B cell (primary cell): Measurements from ENCODE around the gene CASS4. TPM values are rescaled to one million over a fixed set of nuclear protein-coding genes. Genes with fewer than 3 reads are reported as not detected.

ENCODE experiments used
- ATAC-seq: fragments of 200-7000 bp; cut with Tn5 transposase; one replicate; pipeline ENCODE4 v1.10.0; 2021; ENCODE audit warnings: low read depth, mild to moderate bottlenecking, moderate number of reproducible peaks, moderate library complexity
- CTCF ChIA-PET: fragments of 350-600 bp; sonication (Branson Sonifier 250); formaldehyde crosslinking; loops from one replicate; lab custom pipeline; 2021; ENCODE audit warnings: antibody characterized with exemption, inconsistent platforms; lab: Charles Lee
- POLR2A ChIA-PET: fragments of 350-600 bp; sonication (Branson Sonifier 250); formaldehyde crosslinking; loops from one replicate; lab custom pipeline; 2021; ENCODE audit warnings: antibody characterized with exemption; lab: Charles Lee
- DNase-seq: peaks from one replicate; pipeline ENCODE4 v3.0.0; 2013
- H2AFZ ChIP-seq: 2 replicates; pipeline ENCODE4 v1.6.1; 2012; ENCODE audit warnings: mild to moderate bottlenecking, low read depth, low read length; ENCODE audit not compliant: insufficient read depth, poor library complexity, severe bottlenecking
- H3K27ac ChIP-seq, 2 donors: 1 replicate in 1 of 2; 2 replicates in 1 of 2; pipeline ENCODE4 v1.5.1; 2012 to 2013; ENCODE audit warnings: low read length in 2 of 2, mild to moderate bottlenecking in 2 of 2, moderate library complexity in 1 of 2
- H3K27me3 ChIP-seq, 4 experiments: fragments of 200-600 bp in 1 of 4; sonication (generic) in 1 of 4; replicated peaks in 1 of 4; 1 replicate in 2 of 4; 2 replicates in 2 of 4; pipeline versions ENCODE4 v1.6.1 to v1.7.0; 2013 to 2016; ENCODE audit warnings: low read length in 3 of 4, mild to moderate bottlenecking in 2 of 4, mixed read lengths in 1 of 4, moderate library complexity in 1 of 4; ENCODE audit not compliant: insufficient read depth in 4 of 4, control insufficient read depth in 3 of 4; ENCODE audit errors: control extremely low read depth in 1 of 4
- H3K36me3 ChIP-seq, 2 experiments: replicated peaks in 1 of 2; 1 replicate in 1 of 2; 2 replicates in 1 of 2; pipeline versions ENCODE4 v1.6.1 to v1.7.1; 2013; ENCODE audit warnings: low read length in 1 of 2; ENCODE audit not compliant: insufficient read depth in 2 of 2, control insufficient read depth in 1 of 2; ENCODE audit errors: control extremely low read depth in 1 of 2, extremely low read depth in 1 of 2
- H3K4me1 ChIP-seq, 2 donors: fragments of 200-600 bp in 1 of 2; sonication (generic) in 1 of 2; 1 replicate in 1 of 2; 2 replicates in 1 of 2; pipeline versions ENCODE4 v1.5.1 to v1.6.1; 2013 to 2017; ENCODE audit warnings: low read length in 2 of 2; ENCODE audit not compliant: control insufficient read depth in 2 of 2, insufficient read depth in 2 of 2
- H3K4me2 ChIP-seq: replicated peaks from 2 replicates; pipeline ENCODE3; 2012; ENCODE audit warnings: mild to moderate bottlenecking, low read depth, low read length; ENCODE audit not compliant: poor library complexity, severe bottlenecking
- H3K4me3 ChIP-seq, 5 experiments: fragments of 200-600 bp in 1 of 5; sonication (generic) in 1 of 5; 1 replicate in 3 of 5; 2 replicates in 2 of 5; pipeline versions ENCODE4 v1.5.1 to v1.7.0; 2011 to 2016; ENCODE audit warnings: low read length in 4 of 5, mild to moderate bottlenecking in 4 of 5, low read depth in 2 of 5, control low read depth in 1 of 5, moderate library complexity in 1 of 5; ENCODE audit not compliant: insufficient read depth in 1 of 5; ENCODE audit errors: control extremely low read depth in 1 of 5, extremely low read depth in 1 of 5
- H3K79me2 ChIP-seq: fragments of 200-600 bp; sonication (generic); one replicate; pipeline ENCODE4 v1.6.0; 2016; ENCODE audit warnings: low read length; ENCODE audit not compliant: control insufficient read depth, insufficient read depth
- H3K9ac ChIP-seq: fragments of 200-600 bp; sonication (generic); 2 replicates; pipeline ENCODE4 v1.6.1; 2017; ENCODE audit warnings: mild to moderate bottlenecking, low read length, moderate library complexity
- H3K9me3 ChIP-seq, 3 donors: one replicate each; pipeline versions ENCODE4 v1.6.1 to v1.7.1; 2013; ENCODE audit warnings: low read length in 2 of 3; ENCODE audit not compliant: control insufficient read depth in 2 of 3, insufficient read depth in 1 of 3; ENCODE audit errors: control extremely low read depth in 1 of 3
- H4K20me1 ChIP-seq: 2 replicates; pipeline ENCODE4 v1.6.0; 2012; ENCODE audit warnings: mild to moderate bottlenecking, low read length; ENCODE audit not compliant: insufficient read depth, control insufficient read depth, poor library complexity, severe bottlenecking
- H3K27ac Mint-ChIP-seq: one replicate; pipeline ENCODE4 v1.8.0; 2021; ENCODE audit warnings: mixed read lengths
- H3K27me3 Mint-ChIP-seq: one replicate; pipeline ENCODE4 v1.8.0; 2021; ENCODE audit warnings: mixed read lengths
- H3K4me1 Mint-ChIP-seq: one replicate; pipeline ENCODE4 v1.8.0; 2021; ENCODE audit warnings: mixed read lengths
- H3K4me3 Mint-ChIP-seq: one replicate; pipeline ENCODE4 v1.8.0; 2021; ENCODE audit warnings: mixed read lengths
- H3K9me3 Mint-ChIP-seq: one replicate; pipeline ENCODE4 v1.8.0; 2022; ENCODE audit warnings: mixed read lengths; ENCODE audit not compliant: insufficient read depth
- CTCF ChIP-seq: fragments of 200-600 bp; IDR thresholded peaks from one replicate; pipeline ENCODE4 v1.8.0; 2022; ENCODE audit warnings: antibody characterized with exemption, mild to moderate bottlenecking
- EZH2 ChIP-seq: IDR thresholded peaks from 2 replicates; pipeline ENCODE4 v1.6.1; 2012; ENCODE audit warnings: borderline replicate concordance, low read depth, mild to moderate bottlenecking, moderate library complexity, low read length; ENCODE audit not compliant: insufficient read depth, poor library complexity, severe bottlenecking
- WGBS: methylation state at CpG from one replicate; pipeline ENCODE4 v1.1.5; 2013; ENCODE audit warnings: missing lambda C conversion rate; ENCODE audit not compliant: insufficient coverage; 5-methylcytosine and 5-hydroxymethylcytosine counted together
- intact Hi-C: fragments of 100-400 bp; cut with micrococcal nuclease; formaldehyde crosslinking; loops from one replicate; pipeline ENCODE4 v1.10.0; 2022
- polyA plus RNA-seq: library from polyadenylated mRNA; depleted of rRNA; stranded (reverse); fragments of >200 nt; gene quantifications from 2 replicates; pipeline ENCODE4 v1.2.3, GENCODE V29; 2012
- total RNA-seq, 2 donors: library from RNA; stranded (reverse); fragments of 120-200 nt in 1 of 2; gene quantifications; 1 replicate in 1 of 2; 2 replicates in 1 of 2; pipeline versions ENCODE4 v1.2.3 to v1.2.4, GENCODE V29; 2013 to 2022

The CASS4 gene
- total and polyA plus RNA-seq, 2 donors (not counting 1 experiment from before 2014, with no cell fraction given) = 0.42 to 0.45 TPM

GRCh38 chr20:56431471-56431870, 19.4 kb downstream of the CASS4 start:
- 100% methylated on average over 1 of the region's 3 CpGs for WGBS
- DNase-seq (no peak), ATAC-seq (no peak)
- Mint-ChIP-seq H3K27ac (no peak overlapping the region), H3K4me3 (no peak overlapping the region), H3K9me3 (no peaks in the 10 kb centered on the region), H3K27me3 (peaks cover 5% of the 10 kb centered on the region), H3K4me1 (peaks cover 33% of the 10 kb centered on the region)
- peaks cover 13 to 27% of the 10 kb centered on the region in 2 donors for H3K4me1 ChIP-seq
- H3K9ac ChIP-seq = no peak overlapping the region
- H3K27me3 ChIP-seq = peaks cover 0 to 6% (median 2%) of the 10 kb centered on the region in 4 experiments
- TF ChIP-seq CTCF (no peak), EZH2 (no peak)
- H3K4me3 ChIP-seq = no peak overlapping the region
- H3K27ac ChIP-seq = no peak overlapping the region
- no peak overlapping the region for H2AFZ ChIP-seq
- H3K79me2 ChIP-seq = no peaks in the 10 kb centered on the region
- H3K9me3 ChIP-seq = peaks cover 0 to 1% (median 0%) of the 10 kb centered on the region in 3 donors
- CTCF ChIA-PET = interaction anchor here (0.7 kb wide), 1 partner anchor 249 kb away, joined by 4 read pairs; no protein-coding TSS in a partner anchor
- no peaks in the 10 kb centered on the region for H4K20me1 ChIP-seq
- H3K4me2 ChIP-seq = no peak overlapping the region
- H3K36me3 ChIP-seq = no peaks in the 10 kb centered on the region
- intact Hi-C loops = no loop called here
- POLR2A ChIA-PET = no interaction called here

- Mint-ChIP-seq H3K27me3 (peaks cover 5% of the 10 kb centered on the region), H3K4me1 (peaks cover 29% of the 10 kb centered on the region), H3K4me3 (no peak overlapping the region), H3K9me3 (no peaks in the 10 kb centered on the region), H3K27ac (no peak overlapping the region)
- no peak overlapping the region for H3K9ac ChIP-seq
- TF ChIP-seq EZH2 (no peak), CTCF (no peak)
- CTCF ChIA-PET = no interaction called here
- H3K4me2 ChIP-seq = no peak overlapping the region
- H3K4me3 ChIP-seq = no peak overlapping the region
- POLR2A ChIA-PET = no interaction called here
- no peaks in the 10 kb centered on the region for H3K79me2 ChIP-seq
- no peaks in the 10 kb centered on the region for H4K20me1 ChIP-seq
- 100% methylated on average over 1 of the region's 3 CpGs for WGBS
- H3K36me3 ChIP-seq = no peaks in the 10 kb centered on the region
- no peak overlapping the region for H2AFZ ChIP-seq
- no peak for DNase-seq
- intact Hi-C loops = no loop called here
- peaks cover 0 to 4% (median 2%) of the 10 kb centered on the region in 4 experiments for H3K27me3 ChIP-seq
- H3K4me1 ChIP-seq = peaks cover 13 to 23% of the 10 kb centered on the region in 2 donors
- no peak overlapping the region for H3K27ac ChIP-seq
- peaks cover 0 to 1% (median 0%) of the 10 kb centered on the region in 3 donors for H3K9me3 ChIP-seq
- no peak for ATAC-seq
These were observed 21.3 kb downstream of the CASS4 start for GRCh38 chr20:56433221-56433879.
